Transverse colon (tissue), 4 donors: ENCODE data around the gene CD24. TPM values are rescaled to one million over a fixed set of nuclear protein-coding genes. Genes with fewer than 3 reads are reported as not detected.

Experiments used
- DNase-seq: peaks from one replicate; pipeline ENCODE4 v3.0.0-alpha.2; 2019
- H3K27ac ChIP-seq, 4 donors: fragments of 200-600 bp; sonication (generic); 2 replicates each; pipeline ENCODE4 v1.5.1; 2016 to 2018; ENCODE audit warnings: inconsistent platforms in 4 of 4
- H3K27me3 ChIP-seq: fragments of 200-600 bp; sonication (generic); 2 replicates; pipeline ENCODE4 v1.5.1; 2017; ENCODE audit warnings: inconsistent platforms
- H3K36me3 ChIP-seq, 4 donors: fragments of 200-600 bp; sonication (generic); 2 replicates each; pipeline ENCODE4 v1.5.1; 2017 to 2019; ENCODE audit warnings: inconsistent platforms in 4 of 4
- H3K4me1 ChIP-seq, 4 donors: fragments of 200-600 bp; sonication (generic); 2 replicates each; pipeline ENCODE4 v1.5.1; 2017 to 2020; ENCODE audit warnings: inconsistent platforms in 4 of 4
- H3K4me3 ChIP-seq, 4 donors: fragments of 200-600 bp; sonication (generic); 1 replicate in 1 of 4; 2 replicates in 3 of 4; pipeline versions ENCODE4 v1.5.1 to v1.6.1; 2017 to 2019; ENCODE audit warnings: inconsistent platforms in 4 of 4
- H3K9me3 ChIP-seq, 2 donors: fragments of 200-600 bp; sonication (generic); 2 replicates each; pipeline ENCODE4 v1.5.1; 2017 to 2019; ENCODE audit warnings: inconsistent platforms in 2 of 2
- EP300 ChIP-seq: sonication (generic); formaldehyde crosslinking; IDR thresholded peaks from one replicate; pipeline ENCODE4 v1.6.1; 2017; ENCODE audit warnings: antibody characterized with exemption, low read depth
- POLR2A ChIP-seq: fragments of 450-650 bp; IDR thresholded peaks from one replicate; pipeline ENCODE4 v1.6.1; 2016; ENCODE audit warnings: antibody characterized with exemption, mild to moderate bottlenecking, moderate library complexity
- POLR2AphosphoS5 ChIP-seq, 3 donors: sonication (generic); formaldehyde crosslinking; IDR thresholded peaks; one replicate each; pipeline ENCODE4 v1.6.1; 2016; ENCODE audit warnings: antibody characterized with exemption in 3 of 3
- WGBS, 2 donors: methylation state at CpG; one replicate each; pipeline ENCODE4 v1.1.5; 2018; ENCODE audit warnings: low coverage in 1 of 2; 5-methylcytosine and 5-hydroxymethylcytosine counted together
- in situ Hi-C, 4 donors: fragments of 200-750 bp; cut with MboI; loops; one replicate each; pipeline versions ENCODE4 v1.15.0 to v1.15.1; 2017; ENCODE audit warnings: low sequenced_read_pairs in 3 of 4, low pct_ligation_motif_present in 1 of 4, low pct_unique_long_range_greater_than_20kb in 1 of 4
- intact Hi-C: fragments of 100-400 bp; cut with DNase I; formaldehyde crosslinking; loops from one replicate; pipeline ENCODE4 v1.15.1; 2023; ENCODE audit warnings: low total_unique reads
- total RNA-seq, 4 donors: library from RNA; depleted of rRNA; stranded (reverse); fragments of >200 nt; gene quantifications; one replicate each; pipeline ENCODE4 v1.1.0, GENCODE V29; 2016
- TF ChIP-seq, protein P1 (sequence below), 5 experiments: fragments of 200-600 bp in 3 of 5; fragments of 450-650 bp in 2 of 5; sonication (generic) in 3 of 5; IDR thresholded peaks; 1 replicate in 2 of 5; 2 replicates in 3 of 5; pipeline ENCODE4 v1.5.1; 2016 to 2017; ENCODE audit warnings: antibody characterized with exemption in 5 of 5, inconsistent platforms in 3 of 5, mild to moderate bottlenecking in 2 of 5, moderate library complexity in 1 of 5

The CD24 gene
- total RNA-seq, 4 donors from 2014 or later: 466 to 2,167 (median 1,255) TPM

- TF ChIP-seq POLR2AphosphoS5 (IDR thresholded peaks at IDR 0.05) (no peak), EP300 (no peak), POLR2A (no peak)
- TF ChIP-seq, protein P1, sequence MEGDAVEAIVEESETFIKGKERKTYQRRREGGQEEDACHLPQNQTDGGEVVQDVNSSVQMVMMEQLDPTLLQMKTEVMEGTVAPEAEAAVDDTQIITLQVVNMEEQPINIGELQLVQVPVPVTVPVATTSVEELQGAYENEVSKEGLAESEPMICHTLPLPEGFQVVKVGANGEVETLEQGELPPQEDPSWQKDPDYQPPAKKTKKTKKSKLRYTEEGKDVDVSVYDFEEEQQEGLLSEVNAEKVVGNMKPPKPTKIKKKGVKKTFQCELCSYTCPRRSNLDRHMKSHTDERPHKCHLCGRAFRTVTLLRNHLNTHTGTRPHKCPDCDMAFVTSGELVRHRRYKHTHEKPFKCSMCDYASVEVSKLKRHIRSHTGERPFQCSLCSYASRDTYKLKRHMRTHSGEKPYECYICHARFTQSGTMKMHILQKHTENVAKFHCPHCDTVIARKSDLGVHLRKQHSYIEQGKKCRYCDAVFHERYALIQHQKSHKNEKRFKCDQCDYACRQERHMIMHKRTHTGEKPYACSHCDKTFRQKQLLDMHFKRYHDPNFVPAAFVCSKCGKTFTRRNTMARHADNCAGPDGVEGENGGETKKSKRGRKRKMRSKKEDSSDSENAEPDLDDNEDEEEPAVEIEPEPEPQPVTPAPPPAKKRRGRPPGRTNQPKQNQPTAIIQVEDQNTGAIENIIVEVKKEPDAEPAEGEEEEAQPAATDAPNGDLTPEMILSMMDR (IDR thresholded peaks at IDR 0.05): no peak
- Histone ChIP-seq H3K4me1 (peaks cover 3 to 32% (median 21%) of the 10 kb centered on the region in 4 donors), H3K4me3 (no peak overlapping the region), H3K27ac (peak overlapping the region; percentile 87 to 96 (median 94)), H3K36me3 (peaks cover 0 to 2% (median 0%) of the 10 kb centered on the region in 4 donors), H3K9me3 (no peaks in the 10 kb centered on the region), H3K27me3 (peaks cover 48% of the 10 kb centered on the region)
- intact Hi-C loops (loop anchor here (10.0 kb wide), 1 partner anchor 642 kb away; no protein-coding TSS in a partner anchor), in situ Hi-C loops (loop anchor here (10.0 to 25.0 kb wide), 3 partner anchors 365 to 640 kb away; partner anchors contain the start of gene ATG5 (in 2 of the 4))
- 33 to 40% methylated on average over 1 to 3 of the region's 3 CpGs for WGBS, 2 donors
- no peak for DNase-seq
Measured at GRCh38 chr6:106977246-106977645, 2.7 kb upstream of the CD24 start.

GRCh38 chr6:106976270-106976669, 1.7 kb upstream of the CD24 start:
- 32 to 67% methylated on average over 1 to 5 of the region's 5 CpGs for WGBS, 2 donors
- H3K36me3 ChIP-seq: peaks cover 0 to 2% (median 0%) of the 10 kb centered on the region in 4 donors
- TF ChIP-seq POLR2A (no peak), POLR2AphosphoS5 (IDR thresholded peaks at IDR 0.05) (peak in 1 of 3 donors; percentile 72), EP300 (no peak)
- in situ Hi-C loops (loop anchor here (10.0 to 25.0 kb wide), 3 partner anchors 364 to 639 kb away; partner anchors contain the start of gene ATG5 (in 2 of the 4)), intact Hi-C loops (loop anchor here (10.0 kb wide), 1 partner anchor 641 kb away; no protein-coding TSS in a partner anchor)
- DNase-seq: peak; percentile 62
- H3K4me1 ChIP-seq: peaks cover 3 to 32% (median 21%) of the 10 kb centered on the region in 4 donors
- no peak overlapping the region for H3K4me3 ChIP-seq
- H3K9me3 ChIP-seq: no peaks in the 10 kb centered on the region
- H3K27ac ChIP-seq: peak overlapping the region; percentile 87 to 96 (median 94)
- peaks cover 57% of the 10 kb centered on the region for H3K27me3 ChIP-seq

DNA sequence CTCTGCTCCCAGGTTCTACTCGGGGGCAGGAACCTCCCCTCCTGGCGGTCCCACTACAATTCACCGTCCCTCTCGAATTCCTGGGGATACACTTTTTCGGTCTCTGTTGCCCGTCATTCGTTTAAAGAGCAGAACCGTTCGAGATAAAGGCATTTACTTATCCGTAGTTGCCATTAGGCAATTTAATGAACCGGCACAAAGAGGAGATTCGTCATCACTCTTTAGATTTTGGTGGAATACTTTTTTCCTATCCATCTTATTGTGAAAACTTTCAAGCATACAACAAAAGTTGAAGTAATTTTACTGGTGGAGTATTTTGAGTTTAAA, 1.2 kb upstream of the CD24 start:
- 0 to 1% methylated on average over 12 of the region's 12 CpGs for WGBS, 2 donors
- H3K4me3 ChIP-seq: peak overlapping the region; percentile 48 to 97 (median 81)
- TF ChIP-seq EP300 (no peak), POLR2AphosphoS5 (IDR thresholded peaks at IDR 0.05) (no peak), POLR2A (no peak)
- TF ChIP-seq, protein P1 (IDR thresholded peaks at IDR 0.05): no peak
- no peak for DNase-seq
- H3K36me3 ChIP-seq: peaks cover 0 to 2% (median 0%) of the 10 kb centered on the region in 4 donors
- peaks cover 3 to 32% (median 21%) of the 10 kb centered on the region in 4 donors for H3K4me1 ChIP-seq
- peak overlapping the region; percentile 87 to 96 (median 94) for H3K27ac ChIP-seq
- H3K27me3 ChIP-seq: peaks cover 57% of the 10 kb centered on the region
- in situ Hi-C loops: loop anchor here (10.0 to 25.0 kb wide), 3 partner anchors 363 to 638 kb away; partner anchors contain the start of gene ATG5 (in 2 of the 4)
- H3K9me3 ChIP-seq: no peaks in the 10 kb centered on the region
- intact Hi-C loops: loop anchor here (10.0 kb wide), 1 partner anchor 641 kb away; no protein-coding TSS in a partner anchor

DNA sequence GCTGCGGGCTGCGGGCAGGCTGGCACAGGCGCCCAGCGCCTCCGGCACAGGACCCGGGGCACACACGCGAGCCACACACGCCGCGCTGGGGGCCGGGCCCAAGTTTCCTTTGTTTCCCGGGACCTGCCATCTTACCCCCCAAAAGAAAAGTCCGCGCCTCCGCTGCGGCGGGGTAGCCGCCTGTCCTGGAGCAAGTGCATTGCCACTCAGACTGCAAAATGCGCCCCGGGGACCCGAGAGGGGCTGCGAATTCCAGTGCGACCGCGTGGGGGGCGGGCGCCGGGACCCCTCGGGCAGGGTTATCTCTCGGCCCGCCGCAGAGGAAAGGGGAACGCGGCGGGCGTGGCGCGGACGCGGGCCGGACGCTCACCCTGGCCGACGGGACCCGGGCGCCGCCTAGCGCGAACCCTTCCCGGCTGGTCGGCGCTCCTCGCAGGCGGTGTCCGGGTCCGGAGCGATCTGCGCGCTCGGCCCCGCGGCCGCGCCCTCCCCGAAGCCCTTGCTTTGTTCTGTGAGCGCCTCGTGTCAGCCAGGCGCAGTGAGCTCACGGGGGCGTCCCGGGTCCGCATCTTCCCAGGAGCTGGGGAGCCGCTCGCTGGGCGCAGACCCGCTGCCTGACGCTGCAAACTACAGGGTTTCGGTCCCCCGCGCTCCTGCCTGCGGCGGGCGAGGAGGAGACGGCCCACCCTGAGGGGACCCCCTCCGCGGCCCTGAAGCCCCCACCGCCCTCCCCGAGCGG, 639 bp upstream of the CD24 start:
- DNase-seq: peak; percentile 71
- TF ChIP-seq, protein P1 (IDR thresholded peaks at IDR 0.05): peak in 1 of 5 experiments; percentile 22
- no peak for TF ChIP-seq POLR2AphosphoS5 (IDR thresholded peaks at IDR 0.05)
- no peak for TF ChIP-seq EP300
- 2% methylated on average over 31 of the region's 90 CpGs; no CpG with 5 or more reads in 1 of the 2 donors for WGBS, 2 donors
- Histone ChIP-seq H3K27ac (peak overlapping the region; percentile 87 to 96 (median 94)), H3K4me3 (peak overlapping the region; percentile 48 to 97 (median 81)), H3K27me3 (peaks cover 57% of the 10 kb centered on the region), H3K4me1 (peaks cover 3 to 32% (median 21%) of the 10 kb centered on the region in 4 donors), H3K9me3 (no peaks in the 10 kb centered on the region), H3K36me3 (peaks cover 0 to 2% (median 0%) of the 10 kb centered on the region in 4 donors)
- intact Hi-C loops (loop anchor here (10.0 kb wide), 1 partner anchor 640 kb away; no protein-coding TSS in a partner anchor), in situ Hi-C loops (loop anchor here (10.0 to 25.0 kb wide), 3 partner anchors 363 to 638 kb away; partner anchors contain the start of gene ATG5 (in 2 of the 4))
